K562 (cell line): Measurements from ENCODE around the gene GPN3. TPM values are rescaled to one million over a fixed set of nuclear protein-coding genes. Genes with fewer than 3 reads are reported as not detected.
A peak's percentile ranks its signal among the peaks of the same experiment; 100 is the strongest.

Experiments
- CCNT2 ChIP-seq: IDR thresholded peaks from 2 replicates; pipeline ENCODE4 v1.6.1; 2011; ENCODE audit warnings: borderline replicate concordance, low read depth, mild to moderate bottlenecking, moderate library complexity, mixed read lengths, low read length; ENCODE audit not compliant: insufficient read length; ENCODE audit errors: extremely low read depth
- ETS1 ChIP-seq: conservative IDR thresholded peaks from 2 replicates; pipeline ENCODE4 v1.6.1; 2011; ENCODE audit warnings: low read depth, mild to moderate bottlenecking, low read length; ENCODE audit not compliant: control insufficient read depth
- HCFC1 ChIP-seq: IDR thresholded peaks from 2 replicates; pipeline ENCODE4 v1.6.1; 2012; ENCODE audit warnings: low read depth, low read length, improper control_type of control experiment
- HINFP ChIP-seq: fragments of 450-650 bp; conservative IDR thresholded peaks from 2 replicates; pipeline ENCODE4 v1.6.1; 2016; ENCODE audit warnings: missing genetic modification characterization, low read depth, mild to moderate bottlenecking, control low read depth, missing compliant biosample characterization
- HMBOX1 ChIP-seq: sonication (generic); IDR thresholded peaks from 2 replicates; pipeline ENCODE4 v1.6.1; 2016
- HNRNPUL1 ChIP-seq: fragments of 200-400 bp; formaldehyde crosslinking; IDR thresholded peaks from 2 replicates; pipeline ENCODE4 v1.6.1; 2017; ENCODE audit warnings: low read length
- ID3 ChIP-seq, 2 experiments: fragments of 250-450 bp in 1 of 2; fragments of 450-650 bp in 1 of 2; sonication (Bioruptor Pico) in 1 of 2; IDR thresholded peaks; 2 replicates each; pipeline versions ENCODE4 v1.6.1 to v1.8.0; 2016 to 2021; ENCODE audit warnings: mild to moderate bottlenecking in 2 of 2, moderate library complexity in 2 of 2, missing compliant biosample characterization in 1 of 2, missing genetic modification characterization in 1 of 2
- MTA3 ChIP-seq: fragments of 450-650 bp; formaldehyde crosslinking; IDR thresholded peaks from 2 replicates; pipeline ENCODE4 v1.6.1; 2017; ENCODE audit warnings: mild to moderate bottlenecking, borderline replicate concordance
- POLR2B ChIP-seq: fragments of 450-650 bp; IDR thresholded peaks from 2 replicates; pipeline ENCODE4 v1.6.1; 2018; ENCODE audit warnings: low read depth; ENCODE audit not compliant: partially characterized antibody
- POLR3A ChIP-seq: IDR thresholded peaks from 2 replicates; pipeline ENCODE4 v1.6.1; 2011; ENCODE audit warnings: borderline replicate concordance, mild to moderate bottlenecking, moderate library complexity; ENCODE audit not compliant: insufficient read length, insufficient read depth; ENCODE audit errors: extremely low read depth
- RFX1 ChIP-seq: fragments of 450-650 bp; IDR thresholded peaks from 2 replicates; pipeline ENCODE4 v1.6.1; 2016; ENCODE audit warnings: mild to moderate bottlenecking, moderate library complexity
- SMARCA5 ChIP-seq: fragments of 450-650 bp; IDR thresholded peaks from 2 replicates; pipeline ENCODE4 v1.6.1; 2016
- TCFL5 ChIP-seq: fragments of 250-450 bp; sonication (Bioruptor Pico); conservative IDR thresholded peaks from 2 replicates; pipeline ENCODE4 v1.6.1; 2021; ENCODE audit warnings: mild to moderate bottlenecking, moderate library complexity, matching md5 sums
- ZBTB33 ChIP-seq: sonication (generic); formaldehyde crosslinking; IDR thresholded peaks from 2 replicates; pipeline ENCODE4 v1.8.1; 2023; ENCODE audit warnings: mild to moderate bottlenecking, missing genetic modification reagents
- ZBTB7A ChIP-seq: IDR thresholded peaks from 2 replicates; pipeline ENCODE4 v1.6.1; 2011; ENCODE audit warnings: low read depth, mild to moderate bottlenecking, low read length, moderate library complexity, borderline replicate concordance; ENCODE audit not compliant: control insufficient read depth
- ZFP30 ChIP-seq: fragments of 250-450 bp; sonication (Bioruptor Pico); IDR thresholded peaks from 2 replicates; pipeline ENCODE4 v1.8.0; 2022; ENCODE audit warnings: moderate library complexity, mild to moderate bottlenecking, inconsistent platforms, borderline replicate concordance
- ZFP36 ChIP-seq: fragments of 150-350 bp; IDR thresholded peaks from 2 replicates; pipeline ENCODE4 v1.6.1; 2018; ENCODE audit warnings: low read length, low read depth; ENCODE audit not compliant: partially characterized antibody
- ZFPM2 ChIP-seq: fragments of 250-450 bp; sonication (Bioruptor Pico); IDR thresholded peaks from 2 replicates; pipeline ENCODE4 v1.5.1; 2022; ENCODE audit warnings: mild to moderate bottlenecking
- ZFX ChIP-seq: sonication (generic); formaldehyde crosslinking; IDR thresholded peaks from 2 replicates; pipeline ENCODE4 v1.8.0; 2022; ENCODE audit warnings: mild to moderate bottlenecking, missing genetic modification reagents, moderate library complexity
- ZNF696 ChIP-seq: fragments of 250-450 bp; sonication (Bioruptor Pico); conservative IDR thresholded peaks from 2 replicates; pipeline ENCODE4 v1.4.0; 2020; ENCODE audit warnings: mild to moderate bottlenecking, moderate library complexity
- ZNF778 ChIP-seq: fragments of 450-650 bp; formaldehyde crosslinking; IDR thresholded peaks from 2 replicates; pipeline ENCODE4 v1.4.0; 2020; ENCODE audit warnings: mild to moderate bottlenecking, moderate library complexity
- polyA plus RNA-seq, 8 experiments: library from polyadenylated mRNA; depleted of rRNA in 4 of 8; stranded (reverse) in 5 of 8; unstranded in 3 of 8; fragments of >200 nt; fragmentation: Nextera tagmentation in 2 of 8; fragmentation: Illumina TruSeq in 1 of 8; extraction: Ambion mirVana in 2 of 8; extraction: Trizol in 1 of 8; gene quantifications; 2 replicates each; pipeline versions ENCODE4 v1.2.1 to v1.2.3, GENCODE V29; 2011 to 2014; ENCODE audit warnings: inconsistent platforms in 1 of 8, missing spikeins in 1 of 8
- total RNA-seq, 7 experiments: library from RNA; depleted of rRNA in 6 of 7; stranded (reverse); fragments of >200 nt in 6 of 7; fragmentation: Illumina TruSeq in 2 of 7; extraction: Trizol in 2 of 7; gene quantifications; 2 replicates each; pipeline versions ENCODE4 v1.2.1 to v1.2.3, GENCODE V29; 2011 to 2021; ENCODE audit warnings: low replicate concordance in 1 of 7

The GPN3 gene
- total and polyA plus RNA-seq, 9 of the 15 experiments (the other 6 are each of a cell fraction or from before 2014, with no cell fraction given) = 35.8 to 123 (median 64.2) TPM

GRCh38 chr12:110468214-110469048 lies at the start of gene GPN3, which contains the start of gene FAM216A (continued):
- TF ChIP-seq HMBOX1 (no peak), ZNF696 (CRISPR knock-in tag) (no peak), ETS1 (no peak), MTA3 (peak; percentile 100), TCFL5 (CRISPR knock-in tag) (no peak), HCFC1 (peak; percentile 72), ZBTB7A (peak; percentile 25; the same call in 1 of the 2 replicates), CCNT2 (peak; percentile 29), POLR2B (no peak), HNRNPUL1 (no peak), SMARCA5 (no peak), HINFP (tag) (peak; percentile 18; the same call in 1 of the 2 replicates), ZBTB33 (CRISPR knock-in tag) (peak; percentile 34; the same call in 1 of the 2 replicates), ZFP36 (no peak), RFX1 (no peak), ID3 (CRISPR knock-in tag; IDR thresholded peaks at IDR 0.05) (no peak), ID3 (tag; IDR thresholded peaks at IDR 0.05) (no peak), ZFPM2 (CRISPR knock-in tag) (no peak), POLR3A (no peak), ZFP30 (CRISPR knock-in tag) (no peak), ZNF778 (no peak), ZFX (CRISPR knock-in tag) (no peak)
